ENCODE measurements around the gene BMP8B. TPM values are rescaled to one million over a fixed set of nuclear protein-coding genes. Genes with fewer than 3 reads are reported as not detected.

BMP8B gene
- total RNA-seq, 1 experiment from 2014 or later, result 0.51 TPM

GRCh38 chr1:39722495-39722894 lies 66.2 kb downstream of the BMP8B start:
- no peak for DNase-seq (ENCODE audit: low read depth)

- DNase-seq (ENCODE audit: low read depth), result no peak
Observed at GRCh38 chr1:39721664-39722063, 67.0 kb downstream of the BMP8B start.

GRCh38 chr1:39720094-39720999 lies 68.3 kb downstream of the BMP8B start:
- peak; percentile 32 for DNase-seq (ENCODE audit: low read depth)

GRCh38 chr1:39717809-39718208 lies 70.9 kb downstream of the BMP8B start:
- DNase-seq (ENCODE audit: low read depth), result no peak

GRCh38 chr1:39713557-39713956 lies 75.1 kb downstream of the BMP8B start:
- DNase-seq (ENCODE audit: low read depth), result no peak

GRCh38 chr1:39711966-39712340 lies 76.7 kb downstream of the BMP8B start:
- DNase-seq (ENCODE audit: low read depth), result no peak

- peak; percentile 36 for DNase-seq (ENCODE audit: low read depth)
Observed at GRCh38 chr1:39711104-39711965, 77.3 kb downstream of the BMP8B start.

GRCh38 chr1:39707506-39707905 lies 81.2 kb downstream of the BMP8B start:
- no peak for DNase-seq (ENCODE audit: low read depth)

Other genes with a start within 250 kb of the BMP8B start
- 97.2 and 113 TPM in 2 replicates for gene PABPC4, start 212.1 kb downstream of the BMP8B start, total RNA-seq (2014; rRNA removed; shearing (Covaris generic))
- gene HEYL, start 149.2 kb downstream of the BMP8B start, total RNA-seq (2014; rRNA removed; shearing (Covaris generic)), result not detected in 2 replicates
- gene NT5C1A, start 116.8 kb downstream of the BMP8B start, total RNA-seq (2014; rRNA removed; shearing (Covaris generic)), result not detected in 2 replicates
- 0.03 and 0.29 TPM in 2 replicates for gene HPCAL4, start 97.4 kb downstream of the BMP8B start, total RNA-seq (2014; rRNA removed; shearing (Covaris generic))
- 42.3 and 49.2 TPM in 2 replicates for gene PPIE, start 50.0 kb downstream of the BMP8B start, total RNA-seq (2014; rRNA removed; shearing (Covaris generic))
- 2.9 and 3.8 TPM in 2 replicates for gene OXCT2, start 17.5 kb downstream of the BMP8B start, total RNA-seq (2014; rRNA removed; shearing (Covaris generic))
- gene TRIT1, start 94.6 kb upstream of the BMP8B start, total RNA-seq (2014; rRNA removed; shearing (Covaris generic)), result 45.1 and 50.8 TPM in 2 replicates
- gene MYCL, start 113.1 kb upstream of the BMP8B start, total RNA-seq (2014; rRNA removed; shearing (Covaris generic)), result 1.5 TPM in 2 replicates
- gene MFSD2A, start 166.3 kb upstream of the BMP8B start, total RNA-seq (2014; rRNA removed; shearing (Covaris generic)), result 12.7 and 12.8 TPM in 2 replicates